Measurements from ENCODE around the gene UGT1A8. TPM values are rescaled to one million over a fixed set of nuclear protein-coding genes. Genes with fewer than 3 reads are reported as not detected.
A peak's percentile ranks its signal among the peaks of the same experiment; 100 is the strongest.

UGT1A8 gene
- total RNA-seq, 1 experiment from 2014 or later: 0.17 TPM

GRCh38 chr2:233803994-233804393, 186.6 kb downstream of the UGT1A8 start:
- no peak overlapping the region for H2AFZ ChIP-seq
- DNase-seq: no peak
- H3F3A ChIP-seq (ENCODE audit: insufficient read depth, low read depth): no peaks in the 10 kb centered on the region
- no peaks in the 10 kb centered on the region; the same call in 1 of the 2 replicates for H3K27me3 ChIP-seq (ENCODE audit: insufficient read depth, low read depth)
- CTCF ChIA-PET: no interaction called here
- H3K36me3 ChIP-seq (ENCODE audit: low read depth): no peaks in the 10 kb centered on the region
- H3K4me1 ChIP-seq (replicated peaks; ENCODE audit: insufficient read depth): peaks cover 7% of the 10 kb centered on the region
- TF ChIP-seq CTCF (conservative IDR thresholded peaks at IDR 0.05): no peak
- no peak for TF ChIP-seq EZH2 (IDR thresholded peaks at IDR 0.05; ENCODE audit: low read depth)
- H3K9me3 ChIP-seq (ENCODE audit: insufficient read depth, low read depth): no peaks in the 10 kb centered on the region
- H3K9me2 ChIP-seq (ENCODE audit: insufficient read depth): no peaks in the 10 kb centered on the region
- no peaks in the 10 kb centered on the region for H4K20me1 ChIP-seq (ENCODE audit: insufficient read depth)
- POLR2A ChIA-PET (ENCODE audit: unreplicated experiment): interaction anchor here (0.5 kb wide), 1 partner anchor 54 kb away, joined by 5 read pairs; no protein-coding TSS in a partner anchor
- H3K27ac ChIP-seq: no peak overlapping the region
- BruUV-seq (replicated peaks): no TSS peak
- intact Hi-C loops (cut with micrococcal nuclease; ENCODE audit: unreplicated experiment): no loop called here
- no peak overlapping the region for H3K4me2 ChIP-seq
- H3K4me3 ChIP-seq: no peak overlapping the region
- H3K79me2 ChIP-seq (ENCODE audit: low read depth): no peaks in the 10 kb centered on the region

- TF ChIP-seq EZH2 (IDR thresholded peaks at IDR 0.05; ENCODE audit: low read depth): no peak
- peak; percentile 43; the same call in 1 of the 2 replicates for TF ChIP-seq CTCF (conservative IDR thresholded peaks at IDR 0.05)
- CTCF ChIA-PET: interaction anchor here (0.6 kb wide), 1 partner anchor 38 kb away, joined by 3 read pairs; no protein-coding TSS in a partner anchor
These were observed 189.9 kb downstream of the UGT1A8 start for GRCh38 chr2:233807215-233807865.

GRCh38 chr2:233807966-233808935, 190.8 kb downstream of the UGT1A8 start:
- CTCF ChIA-PET: interaction anchor here (0.6 kb wide), 1 partner anchor 37 kb away, joined by 3 read pairs; no protein-coding TSS in a partner anchor
- no peak for DNase-seq
- no peak overlapping the region for H3K4me3 ChIP-seq
- no peaks in the 10 kb centered on the region for H3K9me3 ChIP-seq (ENCODE audit: insufficient read depth, low read depth)
- no peaks in the 10 kb centered on the region for H3K9me2 ChIP-seq (ENCODE audit: insufficient read depth)
- POLR2A ChIA-PET (ENCODE audit: unreplicated experiment): interaction anchor here (0.5 kb wide), 1 partner anchor 885 kb away, joined by 6 read pairs; no protein-coding TSS in a partner anchor
- no peaks in the 10 kb centered on the region for H4K20me1 ChIP-seq (ENCODE audit: insufficient read depth)
- no TSS peak for BruUV-seq (replicated peaks)
- no peak overlapping the region for H2AFZ ChIP-seq
- intact Hi-C loops (cut with micrococcal nuclease; ENCODE audit: unreplicated experiment): no loop called here
- no peak overlapping the region for H3K4me2 ChIP-seq
- no peaks in the 10 kb centered on the region; the same call in 1 of the 2 replicates for H3K27me3 ChIP-seq (ENCODE audit: insufficient read depth, low read depth)
- no peaks in the 10 kb centered on the region for H3K4me1 ChIP-seq (replicated peaks; ENCODE audit: insufficient read depth)
- no peaks in the 10 kb centered on the region for H3F3A ChIP-seq (ENCODE audit: insufficient read depth, low read depth)
- no peaks in the 10 kb centered on the region for H3K36me3 ChIP-seq (ENCODE audit: low read depth)
- H3K27ac ChIP-seq: no peak overlapping the region
- TF ChIP-seq CTCF (conservative IDR thresholded peaks at IDR 0.05) (no peak), EZH2 (IDR thresholded peaks at IDR 0.05; ENCODE audit: low read depth) (no peak)
- H3K79me2 ChIP-seq (ENCODE audit: low read depth): no peaks in the 10 kb centered on the region

More at GRCh38 chr2:233807215-233807865, 189.9 kb downstream of the UGT1A8 start:
- Histone ChIP-seq H4K20me1 (ENCODE audit: insufficient read depth) (no peaks in the 10 kb centered on the region), H3K79me2 (ENCODE audit: low read depth) (no peaks in the 10 kb centered on the region), H3K27ac (no peak overlapping the region), H3K9me3 (ENCODE audit: insufficient read depth, low read depth) (no peaks in the 10 kb centered on the region), H3K4me3 (no peak overlapping the region), H3K4me2 (no peak overlapping the region), H3K36me3 (ENCODE audit: low read depth) (no peaks in the 10 kb centered on the region), H3K27me3 (ENCODE audit: insufficient read depth, low read depth) (no peaks in the 10 kb centered on the region; the same call in 1 of the 2 replicates), H2AFZ (no peak overlapping the region), H3F3A (ENCODE audit: insufficient read depth, low read depth) (no peaks in the 10 kb centered on the region), H3K9me2 (ENCODE audit: insufficient read depth) (no peaks in the 10 kb centered on the region), H3K4me1 (replicated peaks; ENCODE audit: insufficient read depth) (no peaks in the 10 kb centered on the region)
- DNase-seq: no peak
- intact Hi-C loops (cut with micrococcal nuclease; ENCODE audit: unreplicated experiment): no loop called here
- POLR2A ChIA-PET (ENCODE audit: unreplicated experiment): no interaction called here
- BruUV-seq (replicated peaks): no TSS peak
